ENCODE measurements around the gene DIP2C.

GRCh38 chr10:288316-289200 is 400.9 kb downstream of the DIP2C start:
- TF ChIP-seq CTCF (IDR thresholded peaks at IDR 0.05), result no peak
- no peak for TF ChIP-seq POLR2A (IDR thresholded peaks at IDR 0.05)
